ENCODE measurements around the gene MRNIP.
A peak's percentile ranks its signal among the peaks of the same experiment; 100 is the strongest.

MRNIP gene

GRCh38 chr5:179803651-179804554, 54.7 kb downstream of the MRNIP start:
- peak; percentile 50 for DNase-seq (ENCODE audit: low spot score)

DNA sequence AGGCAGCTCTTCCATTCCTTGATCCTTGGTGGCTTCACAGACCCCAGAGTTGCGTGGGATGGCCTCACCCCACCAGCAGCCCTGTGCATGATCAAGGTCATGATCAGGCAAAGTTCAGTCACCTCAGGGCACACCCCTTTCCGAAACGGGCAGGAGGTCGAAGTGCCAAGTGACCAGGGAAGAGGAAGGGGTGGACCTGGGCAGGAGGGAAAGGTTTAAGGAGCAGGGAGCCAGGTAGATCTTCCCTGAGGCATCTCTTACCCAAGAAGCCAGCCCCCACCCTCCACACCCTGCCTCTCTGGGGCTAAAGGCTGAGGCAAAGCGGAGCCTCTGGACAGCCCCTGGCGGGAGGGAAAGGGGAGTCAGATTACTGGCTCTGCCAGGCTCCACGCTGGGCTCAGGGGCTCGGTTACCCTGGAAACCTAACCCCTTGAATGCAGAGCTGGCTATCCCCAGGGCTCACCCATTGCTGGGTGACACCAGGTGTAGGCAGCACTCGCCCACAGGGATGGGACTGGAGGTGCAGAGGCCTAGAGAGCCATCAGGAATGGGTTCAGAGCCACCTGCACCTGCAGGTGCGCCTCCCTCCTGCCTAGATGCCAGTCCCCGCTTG, 55.6 kb downstream of the MRNIP start:
- no peak for DNase-seq (ENCODE audit: low spot score)

GRCh38 chr5:179802207-179802883, 56.3 kb downstream of the MRNIP start:
- no peak for DNase-seq (ENCODE audit: low spot score)

DNA sequence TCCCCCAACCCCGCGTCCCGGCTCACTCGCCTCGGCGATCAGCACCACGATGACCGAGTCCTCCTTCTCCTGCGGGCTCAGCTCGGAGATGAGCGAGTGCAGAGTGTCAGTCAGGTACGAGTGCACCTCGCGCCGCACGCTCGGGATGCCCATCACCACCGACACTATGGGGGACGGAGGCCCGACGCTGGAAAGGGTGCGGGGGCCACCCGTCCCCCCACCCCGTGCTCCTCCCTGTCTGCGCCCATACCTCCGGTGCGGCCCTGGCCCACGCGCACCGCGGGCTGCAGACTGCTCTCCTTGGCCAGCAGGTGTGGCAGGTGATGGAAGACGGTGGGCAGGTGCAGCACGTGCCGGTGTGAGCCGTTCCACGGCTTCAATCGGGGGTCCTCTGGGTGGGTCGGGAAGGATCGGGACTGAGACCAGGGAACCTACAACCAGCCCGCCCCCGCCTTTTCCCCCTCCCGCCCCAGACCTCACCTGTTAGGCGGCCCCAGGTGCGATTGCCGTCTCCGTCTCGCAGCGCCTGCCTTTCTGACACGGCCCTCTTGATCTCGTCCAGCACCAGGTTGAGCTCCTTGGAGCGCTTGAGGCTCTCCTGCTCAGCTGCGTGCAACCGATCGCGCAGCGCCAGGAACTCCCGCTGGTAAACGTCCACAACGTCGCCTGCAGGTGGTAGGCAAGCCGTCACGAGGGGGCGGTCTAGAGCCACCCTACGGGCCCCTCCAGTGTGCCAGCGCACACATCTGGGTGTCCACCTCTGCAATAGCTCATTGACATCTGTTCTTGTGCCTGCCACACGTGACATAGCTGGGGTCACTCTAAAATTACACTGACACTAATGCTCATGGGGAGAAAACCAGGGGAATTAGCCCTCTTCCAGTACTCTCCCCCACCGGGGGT, 57.1 kb downstream of the MRNIP start:
- DNase-seq (ENCODE audit: low spot score), result peak; percentile 58

DNA sequence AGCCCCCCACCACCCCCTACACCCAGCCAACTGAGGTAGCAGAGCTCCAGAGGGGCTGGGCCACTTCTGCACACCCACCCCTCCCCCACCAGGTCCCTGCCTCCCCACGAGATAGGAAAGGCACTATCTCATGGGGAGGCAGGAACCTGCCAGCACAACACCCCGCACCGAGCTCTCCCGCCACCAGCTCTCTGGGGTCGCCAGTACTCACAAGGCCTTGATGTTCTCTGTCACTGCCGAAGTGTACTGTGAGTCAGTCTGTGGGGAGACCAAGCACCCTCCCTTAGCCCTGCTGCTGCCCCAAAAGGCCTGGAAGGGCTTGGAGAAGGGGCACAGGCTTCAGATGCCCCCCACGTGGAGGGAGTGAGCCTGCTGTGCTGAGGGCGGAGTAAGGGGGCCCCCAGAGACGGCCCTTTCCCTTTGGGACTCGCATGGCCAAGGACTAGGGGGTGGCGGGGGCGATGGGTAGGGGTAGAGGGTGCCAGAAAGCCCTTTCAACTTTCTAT, 57.9 kb downstream of the MRNIP start:
- DNase-seq (ENCODE audit: low spot score), result no peak

DNA sequence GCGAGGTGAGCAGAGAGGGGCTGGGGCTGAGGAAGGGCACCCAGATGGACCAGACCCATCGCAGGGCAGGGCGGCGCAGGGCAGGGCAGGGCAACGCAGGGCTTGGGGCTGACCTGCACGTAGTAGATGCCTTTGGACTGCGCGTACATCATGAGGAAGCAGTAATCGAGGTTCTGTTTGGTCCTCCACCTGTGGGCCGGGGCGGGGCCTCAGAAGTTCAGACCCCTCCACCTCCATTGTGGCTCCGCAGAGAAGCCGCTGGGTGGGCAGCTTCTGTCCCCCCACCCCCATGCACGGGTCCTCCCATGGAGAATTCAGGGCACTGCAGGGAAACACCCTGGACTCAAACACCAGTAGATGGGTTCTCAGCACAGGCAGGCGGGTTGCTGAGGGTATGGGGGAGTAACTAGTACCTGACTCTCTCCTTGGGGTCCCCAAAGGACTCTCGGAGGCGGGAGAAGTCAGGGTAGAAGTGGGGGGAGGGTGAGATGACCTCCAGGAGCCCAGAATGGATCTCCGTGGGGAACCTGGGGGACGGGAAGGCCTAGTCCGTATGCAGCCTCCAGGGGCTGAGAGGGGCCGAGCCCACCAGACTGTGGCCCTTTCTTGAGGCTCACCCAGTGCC, 58.4 kb downstream of the MRNIP start:
- DNase-seq (ENCODE audit: low spot score), result no peak

GRCh38 chr5:179799644-179799973, 59.0 kb downstream of the MRNIP start:
- DNase-seq (ENCODE audit: low spot score), result no peak

GRCh38 chr5:179798771-179799643, 59.6 kb downstream of the MRNIP start:
- no peak for DNase-seq (ENCODE audit: low spot score)

DNA sequence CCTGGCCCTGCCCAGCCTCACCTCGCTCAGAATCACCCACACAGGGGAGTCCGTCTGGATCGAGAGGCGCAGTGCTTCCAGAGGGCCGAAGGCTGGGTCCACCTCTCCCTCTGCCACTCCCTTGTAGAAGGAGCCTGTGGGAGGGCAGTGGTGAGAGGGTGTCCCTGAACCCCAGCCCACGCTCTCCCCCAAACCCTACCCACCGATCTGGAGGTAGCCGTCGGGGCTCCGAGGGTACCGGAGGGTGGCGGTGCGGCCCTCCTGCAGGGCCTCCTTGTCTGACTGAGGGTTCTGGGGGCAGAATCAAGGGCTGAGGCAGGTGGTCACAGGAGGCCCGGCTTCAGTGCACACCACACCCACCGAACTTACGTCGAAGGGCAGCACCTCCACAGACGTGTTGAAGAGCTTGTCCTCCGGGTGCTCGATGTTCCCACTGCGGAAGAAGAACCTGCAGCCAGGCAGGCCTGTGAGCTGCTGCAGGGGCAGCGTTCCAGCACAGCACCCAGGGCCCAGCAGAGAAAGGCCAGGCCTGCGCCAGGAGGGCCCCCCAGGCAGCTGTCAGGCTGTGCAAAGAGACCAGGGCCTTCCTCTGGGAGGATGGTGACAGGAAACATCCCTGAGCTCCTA, 60.4 kb downstream of the MRNIP start:
- no peak for DNase-seq (ENCODE audit: low spot score)

DNA sequence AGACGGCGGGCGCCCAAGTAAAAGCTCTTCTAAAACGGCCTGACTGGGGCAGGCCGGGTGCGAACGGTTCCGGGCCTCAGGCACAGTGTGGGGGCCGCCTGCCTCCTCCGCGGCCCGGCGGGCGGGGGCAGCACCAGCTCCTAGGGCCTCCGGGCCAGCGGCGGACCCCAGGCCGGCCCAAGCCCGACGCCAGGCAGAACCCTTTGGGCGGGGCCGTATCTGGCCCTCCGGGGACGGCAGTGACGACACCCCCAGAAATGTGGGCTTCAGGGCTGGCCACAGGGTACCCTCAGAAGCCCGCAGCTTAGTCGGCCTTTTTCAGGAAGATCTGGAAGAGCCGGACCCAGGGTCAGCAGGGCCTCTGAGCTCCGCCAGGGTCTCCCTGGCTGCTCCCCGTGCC, 60.9 kb downstream of the MRNIP start:
- DNase-seq (ENCODE audit: low spot score), result no peak

DNA sequence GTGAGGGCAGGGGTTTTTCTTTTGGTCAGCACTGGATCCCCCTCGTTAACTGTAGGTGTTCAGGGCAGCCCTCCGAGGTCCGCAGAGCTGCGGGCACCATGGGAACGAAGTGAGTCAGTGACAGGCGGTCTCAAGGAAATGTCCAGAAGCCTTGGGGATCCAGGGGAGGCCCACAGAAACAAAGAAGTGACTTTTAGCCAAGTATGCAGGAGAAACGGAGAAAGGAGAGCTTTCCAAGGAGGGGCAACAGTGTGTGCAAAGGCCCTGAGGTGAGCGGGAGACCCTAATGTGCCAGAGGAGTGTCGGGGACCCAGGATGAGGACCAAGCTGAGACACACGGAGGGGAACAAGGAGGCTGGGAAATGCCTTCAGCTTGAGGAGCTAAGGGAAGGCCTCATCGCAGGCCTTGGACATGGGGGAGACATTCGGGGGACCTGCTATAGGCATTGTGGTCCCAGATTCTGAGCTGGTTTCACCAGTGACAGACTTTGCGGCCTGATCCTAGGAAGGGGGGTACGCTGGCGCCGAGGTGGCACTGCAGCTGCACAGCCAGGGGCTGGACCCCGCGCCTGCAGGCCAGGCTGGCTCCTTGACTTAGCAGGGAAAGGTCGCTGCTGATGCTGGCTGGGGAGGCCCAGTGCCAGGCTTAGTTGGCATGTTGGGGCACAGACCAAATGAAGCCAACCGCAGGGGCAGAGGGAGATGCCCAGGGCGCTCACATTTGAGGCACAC, 61.6 kb downstream of the MRNIP start:
- no peak for DNase-seq (ENCODE audit: low spot score)

DNA sequence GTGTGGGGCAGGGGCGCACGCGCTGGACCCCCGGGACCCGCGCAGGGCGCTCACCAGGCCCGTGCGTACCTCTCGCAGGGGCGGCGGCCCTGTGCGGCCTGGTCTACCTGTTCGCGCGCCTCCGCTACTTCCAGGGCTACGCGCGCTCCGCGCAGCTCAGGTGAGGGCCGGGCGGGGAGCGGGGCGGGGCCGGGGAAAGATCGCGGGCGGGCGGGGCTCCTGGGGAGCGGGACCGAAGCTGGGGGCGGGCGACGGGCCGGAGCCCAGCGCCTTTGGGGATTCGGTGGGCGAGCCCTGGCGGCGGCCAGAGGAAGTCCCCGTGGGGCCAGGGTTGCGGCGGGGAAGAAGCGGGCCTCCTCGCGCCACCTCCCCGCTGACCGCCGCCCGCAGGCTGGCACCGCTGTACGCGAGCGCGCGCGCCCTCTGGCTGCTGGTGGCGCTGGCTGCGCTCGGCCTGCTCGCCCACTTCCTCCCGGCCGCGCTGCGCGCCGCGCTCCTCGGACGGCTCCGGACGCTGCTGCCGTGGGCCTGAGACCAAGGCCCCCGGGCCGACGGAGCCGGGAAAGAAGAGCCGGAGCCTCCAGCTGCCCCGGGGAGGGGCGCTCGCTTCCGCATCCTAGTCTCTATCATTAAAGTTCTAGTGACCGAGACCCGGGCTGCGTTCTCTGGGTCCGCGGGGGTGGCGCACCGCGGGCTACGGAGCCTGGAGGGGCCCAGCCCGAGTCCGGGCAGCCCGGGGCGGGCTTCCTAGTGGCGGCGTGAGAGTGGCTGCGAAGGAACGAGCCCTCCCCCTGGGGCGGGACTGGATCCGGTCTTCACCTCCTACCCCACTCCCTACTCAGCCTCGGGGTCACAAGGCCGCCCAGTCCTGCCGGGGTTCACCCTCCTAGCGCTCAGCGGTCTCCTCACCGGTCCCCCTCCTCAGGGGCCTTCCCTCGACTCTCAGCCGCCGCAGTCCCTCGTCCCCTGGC, 62.5 kb downstream of the MRNIP start:
- peak; percentile 82 for DNase-seq (ENCODE audit: low spot score)

GRCh38 chr5:179795049-179795862, 63.4 kb downstream of the MRNIP start:
- DNase-seq (ENCODE audit: low spot score), result no peak

DNA sequence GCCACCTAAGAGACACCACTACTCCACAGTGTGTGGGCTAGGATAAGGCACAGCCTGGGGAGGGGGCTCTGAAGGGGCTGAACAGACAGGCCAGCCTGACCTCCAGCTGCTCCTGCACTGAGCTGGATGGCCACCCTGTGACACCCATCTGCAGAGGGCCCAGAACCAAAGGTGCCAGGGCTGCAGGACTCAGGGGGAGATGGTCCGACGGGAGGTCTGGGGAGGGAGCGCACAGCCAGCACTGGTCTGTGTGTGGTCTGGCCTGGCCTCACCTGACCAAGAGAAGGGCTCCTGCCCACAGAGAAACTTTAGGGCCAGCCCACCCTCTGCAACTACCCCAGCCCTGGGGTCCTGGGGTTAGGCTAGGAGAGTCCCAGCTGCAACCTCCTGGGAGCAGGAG, 64.0 kb downstream of the MRNIP start:
- DNase-seq (ENCODE audit: low spot score), result no peak

- no peak for DNase-seq (ENCODE audit: low spot score)
Observed at GRCh38 chr5:179794171-179794570, 64.4 kb downstream of the MRNIP start.

DNA sequence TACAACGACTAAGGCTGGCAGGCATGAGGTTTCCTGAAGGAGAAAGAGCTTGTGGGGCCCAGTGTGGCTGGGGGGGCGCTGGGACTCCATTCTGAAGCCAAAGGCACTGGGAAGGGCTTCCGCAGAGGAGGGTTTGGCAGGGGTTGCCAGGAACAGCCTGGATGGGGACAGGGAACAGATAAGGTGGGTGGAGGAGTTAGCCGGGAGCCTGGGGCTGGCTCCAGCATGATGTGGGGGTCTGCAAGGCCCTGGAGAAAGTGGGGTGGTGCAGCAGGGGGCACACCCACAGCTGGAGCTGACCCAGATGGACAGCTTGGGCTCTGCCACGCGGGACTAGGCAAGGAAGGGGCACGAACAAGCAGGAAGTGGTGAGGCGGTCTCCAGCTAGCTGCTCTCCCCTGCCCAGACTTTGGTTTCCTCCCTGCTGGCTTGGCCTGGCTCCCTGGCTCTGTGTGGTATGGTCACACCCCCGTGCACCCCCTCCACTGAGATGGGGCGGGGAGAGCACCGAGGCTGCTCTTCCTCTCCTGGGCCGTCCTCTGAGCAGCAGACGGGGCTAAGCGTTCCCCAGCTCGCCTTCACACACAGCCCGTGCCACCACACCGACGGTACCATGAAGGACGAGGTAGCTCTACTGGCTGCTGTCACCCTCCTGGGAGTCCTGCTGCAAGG, 65.0 kb downstream of the MRNIP start, which contains the start of gene LTC4S:
Gene LTC4S, plus strand, starts transcription at position 519 of the 672 bp plus-strand sequence. Its CDS starts 95 bp downstream, at position 614.
- DNase-seq (ENCODE audit: low spot score), result peak; percentile 83
